CD1c-positive myeloid dendritic cell (primary cell): Measurements from ENCODE around the gene CACNA2D4.
"Not testable (repeated sequence)": the region's sequence is repeated elsewhere in the genome, so short reads cannot be mapped to it uniquely, and the experiment has no call there.

Experiments
- DNase-seq: peaks from one replicate; pipeline ENCODE4 v3.0.0-alpha.2; 2016; ENCODE audit errors: extremely low spot score

The CACNA2D4 gene

DNA sequence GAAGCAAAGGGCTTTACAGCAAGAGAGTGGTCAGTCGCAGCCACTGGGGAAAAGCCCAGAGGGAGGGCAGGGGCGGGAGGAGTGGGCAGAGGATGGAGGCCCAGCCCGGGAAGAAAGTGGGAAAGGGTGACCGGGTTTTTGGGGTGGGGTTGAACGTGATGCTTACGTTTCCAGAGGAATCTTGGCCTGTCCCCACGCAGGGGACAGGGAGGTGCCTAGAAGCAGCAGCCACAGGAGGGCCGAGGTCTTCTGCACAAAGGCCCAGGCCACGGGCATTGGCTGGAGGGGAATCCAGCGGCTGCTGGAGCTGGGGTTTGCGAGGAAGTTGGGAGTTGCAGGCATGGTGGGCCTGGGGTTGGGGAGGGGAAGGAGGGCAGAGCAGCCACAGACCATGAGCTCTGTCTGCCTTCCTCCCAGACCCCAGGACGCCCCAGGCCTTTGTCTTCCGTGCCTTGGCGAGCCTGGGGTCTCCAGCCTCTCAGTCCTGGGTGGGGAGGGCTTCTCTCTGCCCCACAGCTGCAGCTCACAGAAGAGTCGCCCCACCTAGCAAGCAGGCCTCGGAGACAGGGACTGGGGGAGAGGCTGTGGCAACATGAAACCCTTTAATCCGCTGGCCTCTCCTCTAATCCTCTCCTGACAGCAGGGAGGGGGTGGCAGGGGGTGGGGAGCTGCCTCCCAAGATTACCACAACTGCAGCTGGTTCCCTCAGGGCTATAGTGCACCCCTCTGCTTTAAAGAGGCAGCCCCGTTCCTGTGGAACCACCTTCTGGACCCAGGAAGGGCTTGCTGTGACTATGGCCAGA, at the start of gene CACNA2D4:
Gene CACNA2D4, minus strand, starts transcription at position 572 of the 803 bp plus-strand sequence. Its CDS starts 179 bp downstream, at position 393.
- no peak for DNase-seq

- DNase-seq: no peak
Measured at GRCh38 chr12:1966561-1967226, 48.2 kb upstream of the CACNA2D4 start.

- no peak for DNase-seq
Measured at GRCh38 chr12:1965916-1966315, 47.5 kb upstream of the CACNA2D4 start.

GRCh38 chr12:1962051-1963020, 43.9 kb upstream of the CACNA2D4 start:
- DNase-seq: no peak

GRCh38 chr12:1956716-1957115, 38.3 kb upstream of the CACNA2D4 start:
- no peak for DNase-seq

- DNase-seq: no peak
Measured at GRCh38 chr12:1949771-1950470, 31.5 kb upstream of the CACNA2D4 start.

DNA sequence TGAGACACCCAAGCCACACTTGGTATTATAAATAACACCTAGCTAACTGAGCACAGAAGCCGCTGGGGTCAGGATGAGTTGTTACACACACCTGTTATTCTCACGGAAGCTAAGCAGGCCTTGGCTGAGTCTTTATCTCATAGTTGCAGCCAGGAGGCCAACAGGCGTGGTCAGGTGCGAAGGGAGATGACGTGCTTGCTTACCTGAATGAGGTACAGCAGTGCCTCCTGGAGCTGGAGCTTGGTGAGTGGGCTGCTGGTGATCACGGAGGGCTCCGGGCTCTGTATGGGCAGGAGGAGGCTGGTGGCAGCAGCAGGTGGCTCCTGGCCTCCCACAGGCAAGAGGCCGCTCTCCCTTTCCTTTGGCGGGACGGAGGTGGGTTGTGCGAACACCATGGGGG, 30.4 kb upstream of the CACNA2D4 start:
- no peak for DNase-seq

- DNase-seq: no peak
Measured at GRCh38 chr12:1947081-1947480, 28.6 kb upstream of the CACNA2D4 start.

DNA sequence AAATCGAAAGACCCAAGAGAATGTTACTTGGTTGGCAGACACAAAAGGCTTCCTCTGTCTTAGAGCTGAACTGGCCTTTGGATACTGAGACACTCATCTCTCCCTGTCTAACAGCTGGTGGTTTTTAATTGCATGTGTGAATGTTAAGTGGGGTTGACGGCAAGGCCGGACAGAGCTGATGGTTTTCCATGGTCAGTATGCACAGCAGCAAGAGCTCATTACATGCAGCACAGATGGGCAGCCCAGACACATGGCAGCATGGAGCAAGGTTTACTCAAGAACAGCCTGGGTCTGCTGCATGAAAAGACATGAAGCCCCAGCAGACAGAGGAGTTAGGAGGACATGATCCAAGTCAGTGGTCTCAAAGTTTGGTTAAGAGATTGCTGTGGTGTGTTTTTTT, 27.8 kb upstream of the CACNA2D4 start:
- no peak for DNase-seq

DNA sequence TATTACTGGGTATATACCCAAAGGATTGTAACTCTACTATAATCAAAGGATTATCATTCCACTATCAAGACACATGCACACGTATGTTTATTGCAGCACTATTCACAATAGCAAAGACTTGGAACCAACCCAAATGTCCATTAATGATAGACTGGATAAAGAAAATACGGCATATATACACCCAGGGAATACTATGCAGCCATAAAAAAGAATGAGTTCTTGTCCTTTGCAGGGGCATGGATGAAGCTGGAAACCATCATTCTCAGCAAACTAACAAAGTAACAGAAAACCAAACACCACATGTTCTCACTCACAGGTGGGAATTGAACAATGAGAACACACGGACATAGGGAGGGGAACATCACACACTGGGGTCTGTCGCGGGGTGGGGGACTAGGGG, 27.1 kb upstream of the CACNA2D4 start:
- DNase-seq: not testable (repeated sequence)

- peak; percentile 90 for DNase-seq
Measured at GRCh38 chr12:1939801-1940607, 21.6 kb upstream of the CACNA2D4 start.

DNA sequence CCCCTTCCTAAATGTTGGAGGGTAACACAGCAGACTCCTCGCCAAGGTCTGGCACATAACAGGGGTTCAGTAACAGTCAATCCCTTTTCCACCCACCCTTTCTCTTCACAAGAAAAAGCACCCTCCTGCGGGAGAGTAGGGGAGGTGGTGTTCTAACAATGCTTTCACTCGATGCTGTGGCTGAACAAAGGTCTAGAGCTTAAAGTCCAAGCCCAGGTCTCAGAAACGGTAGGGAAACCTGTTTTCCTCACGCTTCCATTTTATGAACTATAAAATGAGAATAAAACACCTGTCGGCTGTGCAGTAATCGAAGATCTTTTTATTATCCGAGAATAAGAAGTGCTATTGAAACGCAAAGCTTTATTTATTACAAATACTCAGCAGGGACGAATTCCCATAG, 20.9 kb upstream of the CACNA2D4 start:
- no peak for DNase-seq

- no peak for DNase-seq
Measured at GRCh38 chr12:1937481-1938224, 19.2 kb upstream of the CACNA2D4 start.

DNA sequence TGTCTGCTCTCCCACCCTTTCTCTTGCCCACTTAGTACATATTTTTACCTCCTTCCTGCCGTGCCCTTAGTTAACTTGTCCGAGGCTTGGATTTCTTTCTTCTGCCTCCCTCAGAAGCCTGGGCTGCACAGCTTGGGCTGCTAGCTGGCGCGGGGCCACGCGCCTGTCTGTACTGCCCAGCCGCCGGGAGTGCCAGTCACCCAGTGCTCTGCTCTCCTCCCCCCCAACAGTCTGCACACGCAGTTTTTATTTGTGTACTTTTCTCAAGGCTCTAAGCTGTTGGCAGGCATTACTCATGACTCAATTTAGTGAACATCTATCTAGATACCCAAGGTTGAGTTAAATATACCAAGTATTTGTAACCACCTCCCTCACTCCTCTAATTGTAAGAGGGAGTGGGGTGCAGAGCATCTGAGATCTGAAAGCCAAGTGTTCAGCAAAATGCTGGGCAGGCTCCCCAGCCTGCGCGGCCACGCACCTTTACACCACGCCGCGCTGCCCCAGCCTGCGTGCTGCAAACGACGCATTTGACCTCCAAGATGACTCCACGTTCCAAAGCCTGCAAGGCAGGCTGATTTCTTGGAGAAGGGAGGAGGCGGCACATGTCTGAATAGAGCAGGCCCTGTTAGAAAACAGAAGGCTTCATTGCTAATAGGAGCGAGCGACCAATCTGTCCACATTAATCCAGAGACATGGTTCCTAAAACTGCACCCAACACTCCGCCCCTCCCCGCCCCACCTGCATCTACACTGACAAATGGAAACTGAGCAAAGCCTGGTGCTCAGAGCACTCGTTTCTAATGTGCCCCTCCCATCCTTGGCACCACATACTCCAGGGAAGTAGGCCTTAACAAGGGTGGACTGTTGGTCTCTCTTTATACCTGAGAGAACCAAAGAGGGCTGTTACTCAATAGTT, 18.2 kb upstream of the CACNA2D4 start:
- DNase-seq: no peak

- no peak for DNase-seq
Measured at GRCh38 chr12:1935700-1936378, 17.4 kb upstream of the CACNA2D4 start.

DNA sequence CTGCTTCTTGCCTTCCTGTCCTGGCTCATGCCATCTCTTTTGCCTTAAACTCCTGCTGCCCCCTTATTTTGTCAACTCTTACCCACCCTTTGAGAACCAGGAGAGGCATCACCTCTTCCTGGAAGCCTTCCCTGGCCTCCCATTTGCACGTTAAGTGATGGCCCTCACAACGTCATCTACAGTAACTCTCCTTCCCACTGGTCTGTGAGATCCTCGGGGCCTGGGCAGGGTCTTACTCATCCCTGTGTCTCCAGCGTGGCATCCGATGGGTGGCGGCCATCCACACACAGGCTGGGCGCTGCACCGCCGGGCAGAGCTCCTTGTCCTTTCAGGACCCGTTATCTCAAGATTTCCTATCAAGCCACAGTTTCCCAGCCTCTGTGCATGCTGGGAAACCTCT, 16.8 kb upstream of the CACNA2D4 start:
- no peak for DNase-seq

GRCh38 chr12:1934831-1935230, 16.4 kb upstream of the CACNA2D4 start:
- DNase-seq: no peak

DNA sequence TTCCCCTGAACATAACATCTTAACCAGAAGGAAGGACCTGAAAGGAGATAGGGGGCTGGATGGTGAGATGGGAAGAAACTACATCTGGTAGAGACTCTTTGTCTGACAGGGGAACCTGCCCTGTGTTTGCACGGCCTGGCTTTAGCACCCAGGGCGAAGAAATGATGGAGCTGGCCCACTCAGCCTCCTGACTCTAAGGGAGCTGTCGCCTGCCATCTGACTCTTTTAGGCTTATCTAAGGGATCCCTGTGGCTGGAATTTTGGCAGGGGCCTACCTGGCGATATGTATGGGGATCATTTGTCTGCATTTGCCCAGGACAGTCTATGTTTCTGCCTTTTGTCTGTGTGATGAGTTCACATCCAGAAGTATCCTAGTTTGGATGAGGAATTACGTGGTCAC, 15.6 kb upstream of the CACNA2D4 start:
- no peak for DNase-seq
